Astrocyte (in vitro differentiated cells and primary cell): Measurements from ENCODE around the gene HGFAC. TPM values are rescaled to one million over a fixed set of nuclear protein-coding genes. Genes with fewer than 3 reads are reported as not detected.
A peak's percentile ranks its signal among the peaks of the same experiment; 100 is the strongest.

Experiments
- DNase-seq: peaks from one replicate; pipeline ENCODE4 v3.0.0-alpha.2; 2010; ENCODE audit warnings: low read depth
- FAIRE-seq: peaks from 2 replicates; lab custom pipeline; 2011; peaks lifted over from hg19 to GRCh38; lab: Jason Lieb, UNC
- H2AFZ ChIP-seq: 2 replicates; pipeline ENCODE4 v1.6.0; 2012; ENCODE audit warnings: low read depth, low read length, inconsistent platforms
- H3K27ac ChIP-seq: 2 replicates; pipeline ENCODE4 v1.5.1; 2011; ENCODE audit warnings: low read depth, low read length, inconsistent platforms
- H3K27me3 ChIP-seq: 2 replicates; pipeline ENCODE4 v1.6.0; 2011; ENCODE audit warnings: low read length, inconsistent platforms; ENCODE audit not compliant: insufficient read depth
- H3K36me3 ChIP-seq: 2 replicates; pipeline ENCODE4 v1.5.1; 2011; ENCODE audit warnings: low read length, inconsistent platforms; ENCODE audit not compliant: insufficient read depth
- H3K4me1 ChIP-seq: 2 replicates; pipeline ENCODE4 v1.5.1; 2011; ENCODE audit warnings: low read length, inconsistent platforms; ENCODE audit not compliant: insufficient read depth
- H3K4me2 ChIP-seq: 2 replicates; pipeline ENCODE4 v1.6.0; 2012; ENCODE audit warnings: low read length, inconsistent platforms
- H3K4me3 ChIP-seq: 2 replicates; pipeline ENCODE4 v1.5.1; 2011; ENCODE audit warnings: low read depth, mild to moderate bottlenecking, low read length, inconsistent platforms; ENCODE audit not compliant: insufficient read depth
- H3K79me2 ChIP-seq: 2 replicates; pipeline ENCODE4 v1.6.0; 2012; ENCODE audit warnings: mild to moderate bottlenecking, low read length, inconsistent platforms; ENCODE audit not compliant: insufficient read depth
- H3K9ac ChIP-seq: 2 replicates; pipeline ENCODE4 v1.6.0; 2012; ENCODE audit warnings: mild to moderate bottlenecking, low read length, inconsistent platforms
- H3K9me3 ChIP-seq: 2 replicates; pipeline ENCODE4 v1.5.1; 2012; ENCODE audit warnings: low read depth, mild to moderate bottlenecking, low read length, inconsistent platforms; ENCODE audit not compliant: insufficient read depth
- H4K20me1 ChIP-seq: 2 replicates; pipeline ENCODE4 v1.6.0; 2012; ENCODE audit warnings: low read length, inconsistent platforms; ENCODE audit not compliant: insufficient read depth
- H3K27ac Mint-ChIP-seq: one replicate; pipeline ENCODE4 v1.8.0; 2021; ENCODE audit warnings: mild to moderate bottlenecking, mixed read lengths; ENCODE audit not compliant: unreplicated experiment
- H3K27me3 Mint-ChIP-seq: one replicate; pipeline ENCODE4 v1.8.0; 2021; ENCODE audit warnings: low read depth, mixed read lengths; ENCODE audit not compliant: unreplicated experiment
- H3K36me3 Mint-ChIP-seq: one replicate; pipeline ENCODE4 v1.8.0; 2021; ENCODE audit warnings: low read depth, mixed read lengths; ENCODE audit not compliant: unreplicated experiment
- H3K4me1 Mint-ChIP-seq: one replicate; pipeline ENCODE4 v1.8.0; 2021; ENCODE audit warnings: low read depth, mixed read lengths; ENCODE audit not compliant: unreplicated experiment
- H3K4me3 Mint-ChIP-seq: one replicate; pipeline ENCODE4 v1.8.0; 2021; ENCODE audit warnings: mild to moderate bottlenecking, moderate library complexity, mixed read lengths; ENCODE audit not compliant: unreplicated experiment
- H3K9me3 Mint-ChIP-seq: one replicate; pipeline ENCODE4 v1.8.0; 2021; ENCODE audit warnings: mild to moderate bottlenecking, mixed read lengths; ENCODE audit not compliant: unreplicated experiment
- CTCF ChIP-seq: IDR thresholded peaks from 2 replicates; pipeline ENCODE4 v1.5.1; 2011; ENCODE audit warnings: low read depth, mild to moderate bottlenecking, inconsistent platforms, low read length, moderate library complexity; ENCODE audit not compliant: insufficient read depth
- EZH2 ChIP-seq: IDR thresholded peaks from 2 replicates; pipeline ENCODE4 v1.6.1; 2012; ENCODE audit warnings: mild to moderate bottlenecking, low read length, inconsistent platforms; ENCODE audit not compliant: insufficient read depth
- total RNA-seq: library from RNA; stranded (reverse); gene quantifications from 2 replicates; pipeline ENCODE4 v1.2.1, GENCODE V29; 2021

The HGFAC gene
- total RNA-seq, 1 donor from 2014 or later = 0.52 TPM

- no peaks in the 10 kb centered on the region for H3K36me3 ChIP-seq
- TF ChIP-seq CTCF = no peak
- no peak for TF ChIP-seq EZH2
- no peaks in the 10 kb centered on the region for H3K27me3 ChIP-seq
- H3K4me3 ChIP-seq = no peak overlapping the region
- DNase-seq (peak; percentile 88), FAIRE-seq (peak; percentile 77)
- H3K27me3 Mint-ChIP-seq = no peaks in the 10 kb centered on the region
- peaks cover 7% of the 10 kb centered on the region for H3K9me3 ChIP-seq
- H3K79me2 ChIP-seq = peaks cover 4% of the 10 kb centered on the region
- H2AFZ ChIP-seq = no peak overlapping the region
- H4K20me1 ChIP-seq = peaks cover 22% of the 10 kb centered on the region
- H3K27ac ChIP-seq = peak overlapping the region; percentile 85
- peaks cover 10% of the 10 kb centered on the region for H3K36me3 Mint-ChIP-seq
- H3K27ac Mint-ChIP-seq = no peak overlapping the region
- H3K9ac ChIP-seq = peak overlapping the region; percentile 65
- H3K4me1 ChIP-seq = peaks cover 21% of the 10 kb centered on the region
- H3K4me2 ChIP-seq = peak overlapping the region; percentile 67
- H3K4me1 Mint-ChIP-seq = peaks cover 11% of the 10 kb centered on the region
- H3K4me3 Mint-ChIP-seq = no peak overlapping the region
- peaks cover 4% of the 10 kb centered on the region for H3K9me3 Mint-ChIP-seq
Measured at GRCh38 chr4:3402491-3403347, 39.0 kb upstream of the HGFAC start.

DNA sequence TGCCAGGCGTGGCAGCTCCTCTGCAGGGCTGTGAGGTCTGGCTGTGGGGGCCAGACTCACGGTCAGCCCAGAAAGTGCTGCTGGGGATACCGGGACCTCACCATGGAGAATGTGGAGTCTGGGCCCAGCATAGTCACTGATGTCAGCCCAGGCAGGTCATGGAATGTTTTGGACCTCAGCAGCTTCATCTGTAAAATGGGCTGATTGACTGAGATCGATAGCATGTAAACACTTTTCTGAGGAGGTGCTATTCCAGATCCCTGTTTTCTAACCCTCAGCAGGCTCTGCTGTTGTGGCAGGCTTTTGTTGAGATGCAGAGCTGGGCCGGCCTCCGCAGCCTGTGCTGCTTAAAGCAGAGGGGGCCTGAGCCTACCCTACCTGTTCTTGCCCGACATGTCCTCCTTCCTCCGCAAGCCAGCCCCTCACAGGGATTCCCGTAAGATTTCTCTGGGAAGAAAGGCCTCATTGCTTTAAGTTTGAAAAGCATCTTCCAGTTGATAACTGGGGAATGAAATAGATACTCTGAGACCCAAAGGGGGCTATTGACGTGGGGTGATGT, 38.3 kb upstream of the HGFAC start:
- Mint-ChIP-seq H3K27ac (no peak overlapping the region), H3K4me1 (peaks cover 11% of the 10 kb centered on the region), H3K9me3 (peaks cover 4% of the 10 kb centered on the region), H3K36me3 (peaks cover 13% of the 10 kb centered on the region), H3K27me3 (no peaks in the 10 kb centered on the region), H3K4me3 (no peak overlapping the region)
- Histone ChIP-seq H3K9ac (peak overlapping the region; percentile 65), H3K79me2 (peaks cover 4% of the 10 kb centered on the region), H3K36me3 (no peaks in the 10 kb centered on the region), H3K27ac (peak overlapping the region; percentile 85), H2AFZ (no peak overlapping the region), H3K4me3 (no peak overlapping the region), H4K20me1 (peaks cover 28% of the 10 kb centered on the region), H3K4me1 (peaks cover 21% of the 10 kb centered on the region), H3K4me2 (peak overlapping the region; percentile 67), H3K27me3 (no peaks in the 10 kb centered on the region), H3K9me3 (peaks cover 7% of the 10 kb centered on the region)
- no peak for DNase-seq
- no peak for FAIRE-seq
- TF ChIP-seq EZH2 = no peak
- no peak for TF ChIP-seq CTCF
